ENCODE results near the gene ETS2. TPM values are rescaled to one million over a fixed set of nuclear protein-coding genes. Genes with fewer than 3 reads are reported as not detected.

Gene ETS2
- total and polyA plus RNA-seq, 10 of the 15 experiments (the other 5 are each of a cell fraction or from before 2014, with no cell fraction given), result 0.52 to 8.6 (median 3.8) TPM

GRCh38 chr21:38804030-38804788 is 1.5 kb upstream of the ETS2 start:
- ChIA-PET POLR2A (no interaction called here), CTCF (interaction anchor here (0.9 kb wide), 1 partner anchor 27 kb away, joined by 3 read pairs; no protein-coding TSS in a partner anchor), RAD21 (ENCODE audit: unreplicated experiment) (no interaction called here), SMC1A (ENCODE audit: uncharacterized antibody, unreplicated experiment) (interaction anchor here (1.2 kb wide), 1 partner anchor 34 kb away, joined by 3 read pairs; no protein-coding TSS in a partner anchor)
- Histone ChIP-seq H3K9me3 (replicated peaks; ENCODE audit: control insufficient read depth, insufficient read depth, low read length) (no peaks in the 10 kb centered on the region), H3K36me3 (ENCODE audit: control insufficient read depth in 2 of 2, insufficient read depth in 2 of 2, low read length in 1 of 2) (no peaks in the 10 kb centered on the region), H3K4me2 (ENCODE audit: control insufficient read depth, insufficient read depth) (no peak overlapping the region), H3K4me3 (peak overlapping the region; percentile 83; the same call in 1 of the 2 replicates), H2AFZ (ENCODE audit: control insufficient read depth, low read depth, low read length) (no peak overlapping the region), H3K27me3 (replicated peaks in 1 of 2; ENCODE audit: control insufficient read depth in 2 of 2, insufficient read depth in 2 of 2, low read length in 1 of 2) (no peaks in the 10 kb centered on the region; a peak in 1 of 4 replicates), H3K9ac (ENCODE audit: control insufficient read depth, insufficient read depth, low read length) (no peak overlapping the region), H3K79me2 (ENCODE audit: control insufficient read depth, insufficient read depth, low read length) (no peaks in the 10 kb centered on the region), H3K4me1 (ENCODE audit: control insufficient read depth, insufficient read depth, low read length) (peaks cover 11% of the 10 kb centered on the region), H3K27ac (ENCODE audit: control insufficient read depth, insufficient read depth) (no peak overlapping the region), H4K20me1 (ENCODE audit: control insufficient read depth, insufficient read depth) (no peaks in the 10 kb centered on the region)
- BruUV-seq (replicated peaks), result no TSS peak
- DNase-seq (ENCODE audit: low read depth, low spot score), result no peak
- no peak for ATAC-seq
- TF ChIP-seq PAX5 (IDR thresholded peaks at IDR 0.05; ENCODE audit: borderline replicate concordance, low read depth, low read length), result no peak
- no peak for TF ChIP-seq RB1 (IDR thresholded peaks at IDR 0.05; ENCODE audit: borderline replicate concordance)
- no peak for TF ChIP-seq ZSCAN29 (IDR thresholded peaks at IDR 0.05)
- no peak for TF ChIP-seq FOXM1 (IDR thresholded peaks at IDR 0.05; ENCODE audit: low read depth, low read length)
- TF ChIP-seq JUNB (IDR thresholded peaks at IDR 0.05), result no peak
- no peak for TF ChIP-seq MYC (IDR thresholded peaks at IDR 0.05; ENCODE audit: insufficient read depth, insufficient read length, insufficient replicate concordance, low read length, severe bottlenecking)
- no peak for TF ChIP-seq ZBTB33 (IDR thresholded peaks at IDR 0.05)
- TF ChIP-seq NR2F1 (conservative IDR thresholded peaks at IDR 0.05), result no peak
- no peak for TF ChIP-seq TCF7 (IDR thresholded peaks at IDR 0.05; ENCODE audit: borderline replicate concordance)
- no peak for TF ChIP-seq CREM (IDR thresholded peaks at IDR 0.05; ENCODE audit: low read depth)
- TF ChIP-seq ZNF687 (IDR thresholded peaks at IDR 0.05), result no peak
- TF ChIP-seq ZNF384 (IDR thresholded peaks at IDR 0.05; ENCODE audit: borderline replicate concordance, low read depth, low read length), result no peak
- no peak for TF ChIP-seq RELB (IDR thresholded peaks at IDR 0.05; ENCODE audit: low read depth)
- no peak for TF ChIP-seq YY1 (IDR thresholded peaks at IDR 0.05; ENCODE audit: low read depth, low read length)
- TF ChIP-seq STAT1 (conservative IDR thresholded peaks at IDR 0.05), result no peak
- in situ Hi-C loops (cut with MboI), result no loop called here
- FAIRE-seq, result no peak
- intact Hi-C loops (cut with micrococcal nuclease; ENCODE audit: unreplicated experiment), result no loop called here
- WGBS (ENCODE audit: insufficient coverage, insufficient replicate concordance, low lambda C conversion rate, missing lambda C conversion rate), result 50% methylated on average over 13 of the region's 13 CpGs
